ENCODE data around the gene TMCC1. TPM values are rescaled to one million over a fixed set of nuclear protein-coding genes. Genes with fewer than 3 reads are reported as not detected.

TMCC1 gene
- polyA plus RNA-seq, 1 of the 3 experiments (the other 2 are of a cell fraction): 7.2 TPM

GRCh38 chr3:129897026-129897425 lies 3.5 kb upstream of the TMCC1 start:
- CTCF ChIA-PET: interaction anchor here (0.9 to 1.2 kb wide), 2 partner anchors 11 to 17 kb away, joined by 3 to 4 read pairs; no protein-coding TSS in a partner anchor
- 97% methylated on average over 3 of the region's 3 CpGs for WGBS (ENCODE audit: low lambda C conversion rate)

More at GRCh38 chr3:129897026-129897425, 3.5 kb upstream of the TMCC1 start:
- POLR2A ChIA-PET: no interaction called here
- DNase-seq: no peak
- Histone ChIP-seq H3K4me1 (ENCODE audit: control insufficient read depth in 1 of 2, insufficient read depth in 2 of 2, low read depth in 1 of 2, low read length in 1 of 2) (peaks cover 0 to 6% of the 10 kb centered on the region in 2 experiments; a peak in 2 of 4 replicates), H3K4me3 (ENCODE audit: low read depth in 2 of 2, low read length in 1 of 2) (no peak overlapping the region), H3K9ac (no peak overlapping the region), H3K27ac (ENCODE audit: low read depth in 2 of 2, low read length in 1 of 2) (no peak overlapping the region), H4K20me1 (ENCODE audit: insufficient read depth) (no peaks in the 10 kb centered on the region), H3K4me2 (no peak overlapping the region), H3K9me2 (no peaks in the 10 kb centered on the region), H3K79me2 (ENCODE audit: insufficient read depth) (peaks cover 11% of the 10 kb centered on the region), H3F3A (replicated peaks; ENCODE audit: insufficient read depth) (no peaks in the 10 kb centered on the region), H2AFZ (ENCODE audit: low read depth) (no peak overlapping the region), H3K36me3 (replicated peaks in 1 of 2; ENCODE audit: control insufficient read depth in 1 of 2, insufficient read depth in 2 of 2, low read length in 1 of 2) (peaks cover 0 to 5% of the 10 kb centered on the region in 2 experiments), H3K9me3 (no peaks in the 10 kb centered on the region), H3K27me3 (ENCODE audit: insufficient read depth) (no peaks in the 10 kb centered on the region)
- TF ChIP-seq REST (IDR thresholded peaks at IDR 0.05; ENCODE audit: low read depth, low read length) (no peak), YY1 (IDR thresholded peaks at IDR 0.05; ENCODE audit: low read depth) (no peak), EP300 (IDR thresholded peaks at IDR 0.05; ENCODE audit: borderline replicate concordance in 1 of 2, low read depth in 1 of 2, low read length in 1 of 2) (no peak), GABPA (IDR thresholded peaks at IDR 0.05; ENCODE audit: low read depth) (no peak), FOXM1 (IDR thresholded peaks at IDR 0.05; ENCODE audit: low read depth) (no peak), MEF2A (IDR thresholded peaks at IDR 0.05; ENCODE audit: borderline replicate concordance, low read depth) (no peak), IRF3 (IDR thresholded peaks at IDR 0.05; ENCODE audit: low read depth, low read length) (no peak), MAX (IDR thresholded peaks at IDR 0.05; ENCODE audit: low read depth) (no peak), PBX3 (IDR thresholded peaks at IDR 0.05) (no peak)
